BLaER1 (cell line): Measurements from ENCODE around the gene CLGN.

Source experiments
- H3K27ac ChIP-seq: shearing (Covaris generic); formaldehyde crosslinking; 2 replicates; pipeline ENCODE4 v1.8.1; 2022
- H3K27me3 ChIP-seq: shearing (Covaris generic); formaldehyde crosslinking; 2 replicates; pipeline ENCODE4 v1.8.1; 2022
- H3K36me3 ChIP-seq: shearing (Covaris generic); formaldehyde crosslinking; 2 replicates; pipeline ENCODE4 v1.8.1; 2022
- H3K4me1 ChIP-seq: shearing (Covaris generic); formaldehyde crosslinking; 2 replicates; pipeline ENCODE4 v1.8.1; 2022
- H3K4me2 ChIP-seq: shearing (Covaris generic); formaldehyde crosslinking; 2 replicates; pipeline ENCODE4 v1.8.1; 2022
- H3K4me3 ChIP-seq: shearing (Covaris generic); formaldehyde crosslinking; 2 replicates; pipeline ENCODE4 v1.8.1; 2022
- H3K9ac ChIP-seq: shearing (Covaris generic); formaldehyde crosslinking; 2 replicates; pipeline ENCODE4 v1.8.1; 2022
- H3K9me3 ChIP-seq: shearing (Covaris generic); formaldehyde crosslinking; 2 replicates; pipeline ENCODE4 v1.8.1; 2022
- H4K20me1 ChIP-seq: shearing (Covaris generic); formaldehyde crosslinking; 2 replicates; pipeline ENCODE4 v1.8.1; 2022
- Cebpa-rat ChIP-seq: shearing (Covaris generic); IDR thresholded peaks from 2 replicates; pipeline ENCODE4 v1.8.1; 2022

CLGN gene

GRCh38 chr4:140344101-140344500 lies 83.3 kb downstream of the CLGN start:
- Histone ChIP-seq H3K9me3 (no peaks in the 10 kb centered on the region), H3K36me3 (no peaks in the 10 kb centered on the region), H3K4me2 (no peak overlapping the region), H4K20me1 (no peaks in the 10 kb centered on the region), H3K27me3 (no peaks in the 10 kb centered on the region; the same call in 1 of the 2 replicates), H3K27ac (no peak overlapping the region), H3K9ac (no peak overlapping the region), H3K4me1 (no peaks in the 10 kb centered on the region), H3K4me3 (no peak overlapping the region)
- no peak for TF ChIP-seq Cebpa-rat

DNA sequence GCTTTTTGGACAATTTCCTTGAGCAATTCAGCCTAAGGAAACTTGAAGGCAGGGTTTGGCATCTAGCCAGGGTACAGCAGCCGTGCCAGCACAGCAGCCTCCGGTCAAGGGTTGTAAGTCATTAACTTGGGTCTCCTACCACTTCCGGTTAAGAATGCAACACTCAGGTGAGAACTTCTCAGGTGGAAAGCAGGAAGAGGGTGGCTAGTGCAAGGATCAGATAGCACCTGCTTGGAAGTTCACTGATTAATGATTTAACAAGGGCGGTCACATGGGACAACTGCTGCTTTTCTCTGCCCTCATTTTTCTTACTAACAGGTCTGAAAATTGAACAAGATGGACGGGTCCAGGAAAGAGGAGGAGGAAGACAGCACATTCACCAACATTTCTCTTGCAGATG lies 84.1 kb downstream of the CLGN start:
- Histone ChIP-seq H3K36me3 (no peaks in the 10 kb centered on the region), H3K4me2 (no peak overlapping the region), H3K27me3 (no peaks in the 10 kb centered on the region; the same call in 1 of the 2 replicates), H3K9me3 (no peaks in the 10 kb centered on the region), H4K20me1 (no peaks in the 10 kb centered on the region), H3K27ac (no peak overlapping the region), H3K4me3 (no peak overlapping the region), H3K9ac (no peak overlapping the region), H3K4me1 (no peaks in the 10 kb centered on the region)
- TF ChIP-seq Cebpa-rat = no peak

DNA sequence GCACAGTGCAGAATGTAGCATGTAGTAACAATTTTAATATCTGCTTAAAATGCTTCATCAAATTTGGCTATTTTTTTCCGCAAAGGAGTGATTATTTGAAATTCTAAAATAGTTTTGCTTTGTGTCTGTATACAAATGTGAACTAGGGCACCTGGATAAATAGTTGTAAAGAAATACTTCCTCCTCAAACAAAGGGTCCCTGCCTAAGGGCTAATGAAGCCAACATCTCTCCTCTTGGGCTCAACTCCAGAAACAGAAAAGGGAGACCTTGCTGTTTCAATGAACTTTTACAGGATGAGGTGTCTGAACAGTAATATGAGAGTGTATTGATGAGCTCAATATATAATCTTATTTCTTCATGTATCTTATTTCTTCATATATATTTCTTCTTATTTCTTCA lies 84.8 kb downstream of the CLGN start:
- H3K9ac ChIP-seq = no peak overlapping the region

More for the DNA sequence above, 84.8 kb downstream of the CLGN start:
- no peaks in the 10 kb centered on the region for H3K4me1 ChIP-seq
- H3K27ac ChIP-seq = no peak overlapping the region
- no peaks in the 10 kb centered on the region for H3K36me3 ChIP-seq
- no peaks in the 10 kb centered on the region for H3K9me3 ChIP-seq
- H3K4me2 ChIP-seq = no peak overlapping the region
- no peaks in the 10 kb centered on the region; the same call in 1 of the 2 replicates for H3K27me3 ChIP-seq
- TF ChIP-seq Cebpa-rat = no peak
- H3K4me3 ChIP-seq = no peak overlapping the region
- no peaks in the 10 kb centered on the region for H4K20me1 ChIP-seq
